GM18517 (cell line): ENCODE results near the gene ASL.
A peak's percentile ranks its signal among the peaks of the same experiment; 100 is the strongest.
"Not testable (repeated sequence)": the region's sequence is repeated elsewhere in the genome, so short reads cannot be mapped to it uniquely, and the experiment has no call there.

ENCODE experiments used
- ATAC-seq: cut with Tn5 transposase; IDR thresholded peaks from one replicate; pipeline ENCODE4 v1.9.1; 2021; ENCODE audit warnings: mild to moderate bottlenecking, moderate library complexity; ENCODE audit not compliant: unreplicated experiment

Gene ASL

GRCh38 chr7:66075590-66076461 is at the start of gene ASL:
ASL (plus strand) TSS chr7:66075819; CDS start chr7:66076082, 263 bp downstream.
- peak; percentile 95 for ATAC-seq

GRCh38 chr7:66028342-66028741 is 47.3 kb upstream of the ASL start:
- ATAC-seq = not testable (repeated sequence)

GRCh38 chr7:66033471-66034385 is 41.9 kb upstream of the ASL start:
- no peak for ATAC-seq

- not testable (repeated sequence) for ATAC-seq
Measured at GRCh38 chr7:66034436-66035010, 41.1 kb upstream of the ASL start.

- no peak for ATAC-seq
Measured at GRCh38 chr7:66036382-66036781, 39.2 kb upstream of the ASL start.

GRCh38 chr7:66036788-66037187 is 38.8 kb upstream of the ASL start:
- ATAC-seq = no peak

GRCh38 chr7:66039094-66039670 is 36.4 kb upstream of the ASL start:
- ATAC-seq = no peak

- ATAC-seq = peak; percentile 47
Measured at GRCh38 chr7:66043681-66044497, 31.7 kb upstream of the ASL start.

GRCh38 chr7:66044498-66044854 is 31.1 kb upstream of the ASL start:
- ATAC-seq = not testable (repeated sequence)

GRCh38 chr7:66047426-66047825 is 28.2 kb upstream of the ASL start:
- no peak for ATAC-seq

- not testable (repeated sequence) for ATAC-seq
Measured at GRCh38 chr7:66049886-66050285, 25.7 kb upstream of the ASL start.

- no peak for ATAC-seq
Measured at GRCh38 chr7:66050337-66050957, 25.2 kb upstream of the ASL start.

- ATAC-seq = no peak
Measured at GRCh38 chr7:66050990-66051448, 24.6 kb upstream of the ASL start.

- ATAC-seq = no peak
Measured at GRCh38 chr7:66052447-66052846, 23.2 kb upstream of the ASL start.

GRCh38 chr7:66054063-66054462 is 21.6 kb upstream of the ASL start:
- no peak for ATAC-seq

GRCh38 chr7:66055321-66055956 is 20.2 kb upstream of the ASL start:
- peak; percentile 68 for ATAC-seq

GRCh38 chr7:66060796-66061195 is 14.8 kb upstream of the ASL start:
- no peak for ATAC-seq

GRCh38 chr7:66069732-66070131 is 5.9 kb upstream of the ASL start:
- ATAC-seq = no peak

GRCh38 chr7:66070222-66070621 is 5.4 kb upstream of the ASL start:
- no peak for ATAC-seq
